Immature natural killer cell (primary cell): ENCODE measurements around the gene ANKRD17. TPM values are rescaled to one million over a fixed set of nuclear protein-coding genes. Genes with fewer than 3 reads are reported as not detected.
A peak's percentile ranks its signal among the peaks of the same experiment; 100 is the strongest.
"Not testable (repeated sequence)": the region's sequence is repeated elsewhere in the genome, so short reads cannot be mapped to it uniquely, and the experiment has no call there.

Experiments
- DNase-seq, 3 donors: peaks; one replicate each; pipeline ENCODE4 v3.0.0; 2022; ENCODE audit warnings: mixed read lengths in 1 of 3
- H3K27ac Mint-ChIP-seq, 6 donors: one replicate each; pipeline ENCODE4 v1.8.0; 2020; ENCODE audit warnings: mixed read lengths in 6 of 6, mild to moderate bottlenecking in 5 of 6, inconsistent platforms in 4 of 6, moderate library complexity in 3 of 6
- H3K27me3 Mint-ChIP-seq, 3 donors: one replicate each; pipeline ENCODE4 v1.8.0; 2020 to 2021; ENCODE audit warnings: low read depth in 3 of 3, mild to moderate bottlenecking in 3 of 3, mixed read lengths in 3 of 3, moderate library complexity in 3 of 3, inconsistent platforms in 1 of 3
- H3K36me3 Mint-ChIP-seq, 3 donors: one replicate each; pipeline ENCODE4 v1.8.0; 2020; ENCODE audit warnings: mixed read lengths in 3 of 3, inconsistent platforms in 2 of 3, mild to moderate bottlenecking in 2 of 3
- H3K4me1 Mint-ChIP-seq, 2 donors: one replicate each; pipeline ENCODE4 v1.8.0; 2020; ENCODE audit warnings: inconsistent platforms in 2 of 2, mild to moderate bottlenecking in 2 of 2, mixed read lengths in 2 of 2, moderate library complexity in 1 of 2
- H3K4me3 Mint-ChIP-seq, 5 donors: one replicate each; pipeline ENCODE4 v1.8.0; 2020; ENCODE audit warnings: mild to moderate bottlenecking in 5 of 5, mixed read lengths in 5 of 5, inconsistent platforms in 3 of 5, moderate library complexity in 3 of 5
- H3K9me3 Mint-ChIP-seq, 6 donors: one replicate each; pipeline ENCODE4 v1.8.0; 2020; ENCODE audit warnings: mild to moderate bottlenecking in 6 of 6, mixed read lengths in 6 of 6, inconsistent platforms in 4 of 6, moderate library complexity in 3 of 6
- polyA plus RNA-seq, 3 donors: library from polyadenylated mRNA; unstranded; fragments of 300-500 nt; fragmentation: Illumina TruSeq; gene quantifications; one replicate each; pipeline ENCODE4 v1.2.3, GENCODE V29; 2021

ANKRD17 gene
- polyA plus RNA-seq, 3 donors from 2014 or later, result 4.8 to 15.9 (median 8.5) TPM

GRCh38 chr4:73211968-73212367, 46.6 kb downstream of the ANKRD17 start:
- H3K4me1 Mint-ChIP-seq, result peaks cover 33 to 74% of the 10 kb centered on the region in 2 donors

GRCh38 chr4:73208376-73208775, 50.2 kb downstream of the ANKRD17 start:
- Mint-ChIP-seq H3K27ac (peak overlapping the region in 1 of 6 donors; percentile 51), H3K9me3 (peaks cover 0 to 2% (median 0%) of the 10 kb centered on the region in 6 donors), H3K36me3 (peaks cover 0 to 7% (median 0%) of the 10 kb centered on the region in 3 donors), H3K27me3 (no peaks in the 10 kb centered on the region), H3K4me1 (peaks cover 48 to 79% of the 10 kb centered on the region in 2 donors), H3K4me3 (no peak overlapping the region)
- no peak for DNase-seq

More at GRCh38 chr4:73211968-73212367, 46.6 kb downstream of the ANKRD17 start:
- DNase-seq, result no peak
- peaks cover 0 to 2% (median 1%) of the 10 kb centered on the region in 3 donors for H3K27me3 Mint-ChIP-seq
- peaks cover 0 to 4% (median 0%) of the 10 kb centered on the region in 3 donors for H3K36me3 Mint-ChIP-seq
- no peak overlapping the region for H3K4me3 Mint-ChIP-seq
- H3K27ac Mint-ChIP-seq, result no peak overlapping the region
- H3K9me3 Mint-ChIP-seq, result no peaks in the 10 kb centered on the region

GRCh38 chr4:73206236-73206635, 52.4 kb downstream of the ANKRD17 start:
- DNase-seq, result no peak
- Mint-ChIP-seq H3K4me3 (no peak overlapping the region), H3K4me1 (peaks cover 52 to 81% of the 10 kb centered on the region in 2 donors), H3K27ac (peak overlapping the region in 3 of 6 donors; percentile 6 to 56 (median 39)), H3K27me3 (no peaks in the 10 kb centered on the region), H3K9me3 (peaks cover 0 to 9% (median 5%) of the 10 kb centered on the region in 6 donors), H3K36me3 (peaks cover 10 to 12% (median 11%) of the 10 kb centered on the region in 3 donors)

GRCh38 chr4:73205482-73205881, 53.1 kb downstream of the ANKRD17 start:
- Mint-ChIP-seq H3K27ac (peak overlapping the region in 2 of 6 donors; percentile 6 to 57), H3K4me3 (peak overlapping the region in 1 of 5 donors; percentile 32)

GRCh38 chr4:73203976-73204375, 54.6 kb downstream of the ANKRD17 start:
- Mint-ChIP-seq H3K4me1 (peaks cover 53 to 80% of the 10 kb centered on the region in 2 donors), H3K36me3 (peaks cover 10 to 12% (median 11%) of the 10 kb centered on the region in 3 donors)
- H3K4me3 Mint-ChIP-seq, H3K27me3 Mint-ChIP-seq, H3K27ac Mint-ChIP-seq, H3K9me3 Mint-ChIP-seq, DNase-seq: not testable (repeated sequence)

More at GRCh38 chr4:73205482-73205881, 53.1 kb downstream of the ANKRD17 start:
- Mint-ChIP-seq H3K27me3 (no peaks in the 10 kb centered on the region), H3K9me3 (peaks cover 0 to 9% (median 5%) of the 10 kb centered on the region in 6 donors), H3K36me3 (peaks cover 10 to 12% (median 11%) of the 10 kb centered on the region in 3 donors), H3K4me1 (peaks cover 52 to 79% of the 10 kb centered on the region in 2 donors)
- DNase-seq, result no peak

DNA sequence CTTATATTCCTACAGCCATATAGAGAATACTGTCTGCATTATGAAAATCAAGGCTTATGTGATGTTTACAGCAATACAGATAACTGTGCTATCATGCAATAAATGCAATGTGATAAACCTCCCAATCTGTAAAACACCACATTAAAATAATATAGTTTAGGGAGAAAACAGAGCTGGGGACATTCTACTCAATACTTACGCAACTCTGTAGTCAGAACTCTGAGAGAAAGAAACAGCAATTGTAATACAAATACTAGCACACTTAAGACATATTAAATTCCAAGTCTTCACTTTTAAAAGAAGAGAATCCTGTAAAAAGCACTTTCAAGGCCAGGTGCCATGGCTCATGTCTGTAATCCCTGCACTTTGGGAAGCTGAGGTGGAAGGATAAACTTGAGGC, 61.4 kb downstream of the ANKRD17 start:
- H3K27me3 Mint-ChIP-seq, result no peaks in the 10 kb centered on the region
- H3K4me3 Mint-ChIP-seq, result no peak overlapping the region
- no peak for DNase-seq
- peaks cover 37 to 75% of the 10 kb centered on the region in 2 donors for H3K4me1 Mint-ChIP-seq
- peaks cover 0 to 5% (median 2%) of the 10 kb centered on the region in 3 donors for H3K36me3 Mint-ChIP-seq
- H3K27ac Mint-ChIP-seq, result no peak overlapping the region
- H3K9me3 Mint-ChIP-seq, result peaks cover 0 to 2% (median 0%) of the 10 kb centered on the region in 6 donors

GRCh38 chr4:73194064-73194463, 64.5 kb downstream of the ANKRD17 start:
- Mint-ChIP-seq H3K27me3 (no peaks in the 10 kb centered on the region), H3K27ac (no peak overlapping the region), H3K9me3 (no peaks in the 10 kb centered on the region), H3K36me3 (peaks cover 0 to 4% (median 0%) of the 10 kb centered on the region in 3 donors), H3K4me1 (peaks cover 36 to 75% of the 10 kb centered on the region in 2 donors), H3K4me3 (no peak overlapping the region)
- no peak for DNase-seq

- Mint-ChIP-seq H3K4me1 (peaks cover 33 to 75% of the 10 kb centered on the region in 2 donors), H3K27me3 (no peaks in the 10 kb centered on the region), H3K9me3 (no peaks in the 10 kb centered on the region), H3K36me3 (peaks cover 0 to 7% (median 0%) of the 10 kb centered on the region in 3 donors), H3K27ac (peak overlapping the region in 4 of 6 donors; percentile 21 to 60 (median 40)), H3K4me3 (no peak overlapping the region)
- DNase-seq, result no peak
Measured at GRCh38 chr4:73193659-73194058, 64.9 kb downstream of the ANKRD17 start.

- Mint-ChIP-seq H3K27ac (peak overlapping the region in 5 of 6 donors; percentile 39 to 67 (median 59)), H3K9me3 (no peaks in the 10 kb centered on the region), H3K36me3 (peaks cover 0 to 6% (median 0%) of the 10 kb centered on the region in 3 donors), H3K4me3 (no peak overlapping the region), H3K27me3 (no peaks in the 10 kb centered on the region), H3K4me1 (peaks cover 33 to 73% of the 10 kb centered on the region in 2 donors)
- no peak for DNase-seq
Measured at GRCh38 chr4:73193155-73193554, 65.4 kb downstream of the ANKRD17 start.

DNA sequence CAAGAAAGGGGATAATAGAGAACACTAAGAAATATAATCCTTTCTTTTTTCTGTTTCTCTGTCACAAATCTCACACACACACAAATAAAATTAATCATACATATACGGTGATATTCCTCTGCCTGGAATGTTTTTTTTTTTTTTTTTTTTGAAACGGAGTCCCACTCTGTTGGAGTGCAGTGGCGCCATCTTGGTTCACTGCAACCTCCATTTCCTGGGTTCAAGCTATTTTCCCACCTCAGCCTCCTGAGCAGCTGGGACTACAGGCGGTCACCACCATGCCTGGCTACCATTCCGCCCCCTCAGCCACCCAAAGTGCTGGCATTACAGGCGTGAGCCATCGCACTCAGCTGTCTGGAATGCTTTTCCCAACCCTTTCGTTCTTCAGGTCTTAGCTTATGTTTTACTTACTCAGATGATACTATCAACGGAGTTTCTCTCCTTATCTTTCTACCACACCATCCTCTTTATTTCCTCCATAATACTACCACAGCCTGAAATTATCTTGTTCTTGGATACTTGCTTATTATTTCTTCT, 69.3 kb downstream of the ANKRD17 start:
- Mint-ChIP-seq H3K36me3 (peaks cover 0 to 6% (median 0%) of the 10 kb centered on the region in 3 donors), H3K4me3 (no peak overlapping the region), H3K27ac (peak overlapping the region in 3 of 6 donors; percentile 6 to 17 (median 12)), H3K4me1 (peaks cover 43 to 77% of the 10 kb centered on the region in 2 donors), H3K9me3 (no peaks in the 10 kb centered on the region), H3K27me3 (no peaks in the 10 kb centered on the region)
- DNase-seq, result no peak

- Mint-ChIP-seq H3K27ac (peak overlapping the region in 4 of 6 donors; percentile 5 to 40 (median 18)), H3K4me3 (no peak overlapping the region), H3K9me3 (no peaks in the 10 kb centered on the region), H3K4me1 (peaks cover 34 to 67% of the 10 kb centered on the region in 2 donors), H3K27me3 (peaks cover 0 to 2% (median 0%) of the 10 kb centered on the region in 3 donors), H3K36me3 (peaks cover 0 to 10% (median 0%) of the 10 kb centered on the region in 3 donors)
- DNase-seq, result no peak
Measured at GRCh38 chr4:73187325-73187724, 71.3 kb downstream of the ANKRD17 start.

DNA sequence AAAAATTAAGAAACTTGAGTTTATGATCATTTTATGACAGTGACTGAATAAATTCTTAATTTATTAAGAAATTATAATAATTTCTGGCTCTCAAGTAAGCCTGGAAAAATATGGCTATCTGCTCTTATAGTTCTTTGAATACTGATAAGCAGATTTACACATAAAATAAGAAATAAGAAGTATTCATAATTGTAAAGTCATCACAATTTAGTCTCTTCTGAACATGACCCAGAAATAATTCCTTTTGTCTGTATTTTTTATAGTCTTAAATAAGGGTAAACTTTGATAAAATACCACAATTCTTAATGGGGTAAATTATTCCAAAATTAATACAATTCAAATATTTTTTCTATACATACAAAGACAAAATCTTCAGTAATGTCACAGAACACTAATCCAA, 72.7 kb downstream of the ANKRD17 start:
- DNase-seq, result no peak
- H3K4me3 Mint-ChIP-seq, result no peak overlapping the region
- peaks cover 0 to 2% (median 0%) of the 10 kb centered on the region in 3 donors for H3K27me3 Mint-ChIP-seq
- no peak overlapping the region for H3K27ac Mint-ChIP-seq
- peaks cover 0 to 10% (median 0%) of the 10 kb centered on the region in 3 donors for H3K36me3 Mint-ChIP-seq
- H3K4me1 Mint-ChIP-seq, result peaks cover 30 to 63% of the 10 kb centered on the region in 2 donors
- H3K9me3 Mint-ChIP-seq, result no peaks in the 10 kb centered on the region

GRCh38 chr4:73181231-73181630, 77.4 kb downstream of the ANKRD17 start:
- Mint-ChIP-seq H3K36me3 (peaks cover 0 to 8% (median 0%) of the 10 kb centered on the region in 3 donors), H3K27me3 (peaks cover 0 to 2% (median 0%) of the 10 kb centered on the region in 3 donors), H3K27ac (no peak overlapping the region), H3K4me1 (peaks cover 22 to 66% of the 10 kb centered on the region in 2 donors), H3K4me3 (no peak overlapping the region), H3K9me3 (no peaks in the 10 kb centered on the region)
- DNase-seq, result no peak

- Mint-ChIP-seq H3K4me3 (no peak overlapping the region), H3K27ac (no peak overlapping the region), H3K9me3 (peaks cover 0 to 2% (median 0%) of the 10 kb centered on the region in 6 donors), H3K4me1 (peaks cover 33 to 84% of the 10 kb centered on the region in 2 donors), H3K36me3 (peaks cover 17 to 33% (median 23%) of the 10 kb centered on the region in 3 donors), H3K27me3 (no peaks in the 10 kb centered on the region)
- DNase-seq, result no peak
Measured at GRCh38 chr4:73178389-73178788, 80.2 kb downstream of the ANKRD17 start.
